B cell (primary cell): Measurements from ENCODE around the gene HOXA9. TPM values are rescaled to one million over a fixed set of nuclear protein-coding genes. Genes with fewer than 3 reads are reported as not detected.
A peak's percentile ranks its signal among the peaks of the same experiment; 100 is the strongest.

Experiments used
- ATAC-seq: fragments of 200-7000 bp; cut with Tn5 transposase; one replicate; pipeline ENCODE4 v1.10.0; 2021; ENCODE audit warnings: low read depth, mild to moderate bottlenecking, moderate number of reproducible peaks, moderate library complexity
- CTCF ChIA-PET: fragments of 350-600 bp; sonication (Branson Sonifier 250); formaldehyde crosslinking; loops from one replicate; lab custom pipeline; 2021; ENCODE audit warnings: antibody characterized with exemption, inconsistent platforms; lab: Charles Lee
- POLR2A ChIA-PET: fragments of 350-600 bp; sonication (Branson Sonifier 250); formaldehyde crosslinking; loops from one replicate; lab custom pipeline; 2021; ENCODE audit warnings: antibody characterized with exemption; lab: Charles Lee
- DNase-seq: peaks from one replicate; pipeline ENCODE4 v3.0.0; 2013
- H2AFZ ChIP-seq: 2 replicates; pipeline ENCODE4 v1.6.1; 2012; ENCODE audit warnings: mild to moderate bottlenecking, low read depth, low read length; ENCODE audit not compliant: insufficient read depth, poor library complexity, severe bottlenecking
- H3K27ac ChIP-seq, 2 donors: 1 replicate in 1 of 2; 2 replicates in 1 of 2; pipeline ENCODE4 v1.5.1; 2012 to 2013; ENCODE audit warnings: low read length in 2 of 2, mild to moderate bottlenecking in 2 of 2, moderate library complexity in 1 of 2
- H3K27me3 ChIP-seq, 4 experiments: fragments of 200-600 bp in 1 of 4; sonication (generic) in 1 of 4; replicated peaks in 1 of 4; 1 replicate in 2 of 4; 2 replicates in 2 of 4; pipeline versions ENCODE4 v1.6.1 to v1.7.0; 2013 to 2016; ENCODE audit warnings: low read length in 3 of 4, mild to moderate bottlenecking in 2 of 4, mixed read lengths in 1 of 4, moderate library complexity in 1 of 4; ENCODE audit not compliant: insufficient read depth in 4 of 4, control insufficient read depth in 3 of 4; ENCODE audit errors: control extremely low read depth in 1 of 4
- H3K36me3 ChIP-seq, 2 experiments: replicated peaks in 1 of 2; 1 replicate in 1 of 2; 2 replicates in 1 of 2; pipeline versions ENCODE4 v1.6.1 to v1.7.1; 2013; ENCODE audit warnings: low read length in 1 of 2; ENCODE audit not compliant: insufficient read depth in 2 of 2, control insufficient read depth in 1 of 2; ENCODE audit errors: control extremely low read depth in 1 of 2, extremely low read depth in 1 of 2
- H3K4me1 ChIP-seq, 2 donors: fragments of 200-600 bp in 1 of 2; sonication (generic) in 1 of 2; 1 replicate in 1 of 2; 2 replicates in 1 of 2; pipeline versions ENCODE4 v1.5.1 to v1.6.1; 2013 to 2017; ENCODE audit warnings: low read length in 2 of 2; ENCODE audit not compliant: control insufficient read depth in 2 of 2, insufficient read depth in 2 of 2
- H3K4me2 ChIP-seq: replicated peaks from 2 replicates; pipeline ENCODE3; 2012; ENCODE audit warnings: mild to moderate bottlenecking, low read depth, low read length; ENCODE audit not compliant: poor library complexity, severe bottlenecking
- H3K4me3 ChIP-seq, 5 experiments: fragments of 200-600 bp in 1 of 5; sonication (generic) in 1 of 5; 1 replicate in 3 of 5; 2 replicates in 2 of 5; pipeline versions ENCODE4 v1.5.1 to v1.7.0; 2011 to 2016; ENCODE audit warnings: low read length in 4 of 5, mild to moderate bottlenecking in 4 of 5, low read depth in 2 of 5, control low read depth in 1 of 5, moderate library complexity in 1 of 5; ENCODE audit not compliant: insufficient read depth in 1 of 5; ENCODE audit errors: control extremely low read depth in 1 of 5, extremely low read depth in 1 of 5
- H3K79me2 ChIP-seq: fragments of 200-600 bp; sonication (generic); one replicate; pipeline ENCODE4 v1.6.0; 2016; ENCODE audit warnings: low read length; ENCODE audit not compliant: control insufficient read depth, insufficient read depth
- H3K9ac ChIP-seq: fragments of 200-600 bp; sonication (generic); 2 replicates; pipeline ENCODE4 v1.6.1; 2017; ENCODE audit warnings: mild to moderate bottlenecking, low read length, moderate library complexity
- H3K9me3 ChIP-seq, 3 donors: one replicate each; pipeline versions ENCODE4 v1.6.1 to v1.7.1; 2013; ENCODE audit warnings: low read length in 2 of 3; ENCODE audit not compliant: control insufficient read depth in 2 of 3, insufficient read depth in 1 of 3; ENCODE audit errors: control extremely low read depth in 1 of 3
- H4K20me1 ChIP-seq: 2 replicates; pipeline ENCODE4 v1.6.0; 2012; ENCODE audit warnings: mild to moderate bottlenecking, low read length; ENCODE audit not compliant: insufficient read depth, control insufficient read depth, poor library complexity, severe bottlenecking
- H3K27ac Mint-ChIP-seq: one replicate; pipeline ENCODE4 v1.8.0; 2021; ENCODE audit warnings: mixed read lengths
- H3K27me3 Mint-ChIP-seq: one replicate; pipeline ENCODE4 v1.8.0; 2021; ENCODE audit warnings: mixed read lengths
- H3K4me1 Mint-ChIP-seq: one replicate; pipeline ENCODE4 v1.8.0; 2021; ENCODE audit warnings: mixed read lengths
- H3K4me3 Mint-ChIP-seq: one replicate; pipeline ENCODE4 v1.8.0; 2021; ENCODE audit warnings: mixed read lengths
- H3K9me3 Mint-ChIP-seq: one replicate; pipeline ENCODE4 v1.8.0; 2022; ENCODE audit warnings: mixed read lengths; ENCODE audit not compliant: insufficient read depth
- EZH2 ChIP-seq: IDR thresholded peaks from 2 replicates; pipeline ENCODE4 v1.6.1; 2012; ENCODE audit warnings: borderline replicate concordance, low read depth, mild to moderate bottlenecking, moderate library complexity, low read length; ENCODE audit not compliant: insufficient read depth, poor library complexity, severe bottlenecking
- WGBS: methylation state at CpG from one replicate; pipeline ENCODE4 v1.1.5; 2013; ENCODE audit warnings: missing lambda C conversion rate; ENCODE audit not compliant: insufficient coverage; 5-methylcytosine and 5-hydroxymethylcytosine counted together
- intact Hi-C: fragments of 100-400 bp; cut with micrococcal nuclease; formaldehyde crosslinking; loops from one replicate; pipeline ENCODE4 v1.10.0; 2022
- polyA plus RNA-seq: library from polyadenylated mRNA; depleted of rRNA; stranded (reverse); fragments of >200 nt; gene quantifications from 2 replicates; pipeline ENCODE4 v1.2.3, GENCODE V29; 2012
- total RNA-seq, 2 donors: library from RNA; stranded (reverse); fragments of 120-200 nt in 1 of 2; gene quantifications; 1 replicate in 1 of 2; 2 replicates in 1 of 2; pipeline versions ENCODE4 v1.2.3 to v1.2.4, GENCODE V29; 2013 to 2022
- TF ChIP-seq, protein P1 (sequence below): fragments of 200-600 bp; IDR thresholded peaks from one replicate; pipeline ENCODE4 v1.8.0; 2022; ENCODE audit warnings: antibody characterized with exemption, mild to moderate bottlenecking

The HOXA9 gene
- total and polyA plus RNA-seq, 2 donors (not counting 1 experiment from before 2014, with no cell fraction given) = 0.07 TPM; not detected in 1

- DNase-seq (peak; percentile 91), ATAC-seq (peak; percentile 84)
- CTCF ChIA-PET = interaction anchor here (0.6 to 4.0 kb wide), 53 partner anchors 10 to 1664 kb away, joined by 3 to 122 read pairs (median 5); partner anchors contain the start of genes EVX1, HOXA11, HOXA13 and HOXA3
- TF ChIP-seq, protein P1, sequence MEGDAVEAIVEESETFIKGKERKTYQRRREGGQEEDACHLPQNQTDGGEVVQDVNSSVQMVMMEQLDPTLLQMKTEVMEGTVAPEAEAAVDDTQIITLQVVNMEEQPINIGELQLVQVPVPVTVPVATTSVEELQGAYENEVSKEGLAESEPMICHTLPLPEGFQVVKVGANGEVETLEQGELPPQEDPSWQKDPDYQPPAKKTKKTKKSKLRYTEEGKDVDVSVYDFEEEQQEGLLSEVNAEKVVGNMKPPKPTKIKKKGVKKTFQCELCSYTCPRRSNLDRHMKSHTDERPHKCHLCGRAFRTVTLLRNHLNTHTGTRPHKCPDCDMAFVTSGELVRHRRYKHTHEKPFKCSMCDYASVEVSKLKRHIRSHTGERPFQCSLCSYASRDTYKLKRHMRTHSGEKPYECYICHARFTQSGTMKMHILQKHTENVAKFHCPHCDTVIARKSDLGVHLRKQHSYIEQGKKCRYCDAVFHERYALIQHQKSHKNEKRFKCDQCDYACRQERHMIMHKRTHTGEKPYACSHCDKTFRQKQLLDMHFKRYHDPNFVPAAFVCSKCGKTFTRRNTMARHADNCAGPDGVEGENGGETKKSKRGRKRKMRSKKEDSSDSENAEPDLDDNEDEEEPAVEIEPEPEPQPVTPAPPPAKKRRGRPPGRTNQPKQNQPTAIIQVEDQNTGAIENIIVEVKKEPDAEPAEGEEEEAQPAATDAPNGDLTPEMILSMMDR = peak; percentile 100
- no peak for TF ChIP-seq EZH2
- H3K4me1 ChIP-seq = peaks cover 49 to 57% of the 10 kb centered on the region in 2 donors
- intact Hi-C loops = loop anchor here (1.0 to 10.0 kb wide), 9 partner anchors 40 to 1083 kb away; partner anchors contain the start of gene HOXA13
- peaks cover 1 to 88% (median 75%) of the 10 kb centered on the region in 4 experiments for H3K27me3 ChIP-seq
- peaks cover 38% of the 10 kb centered on the region for H3K4me1 Mint-ChIP-seq
- peak overlapping the region; percentile 67 for H3K27ac Mint-ChIP-seq
- H3K4me2 ChIP-seq = peak overlapping the region; percentile 99
- peak overlapping the region; percentile 74 for H3K9ac ChIP-seq
- H2AFZ ChIP-seq = peak overlapping the region; percentile 92
- peak overlapping the region; percentile 86 for H3K4me3 Mint-ChIP-seq
- peaks cover 70% of the 10 kb centered on the region for H3K27me3 Mint-ChIP-seq
- peak overlapping the region; percentile 24 to 76 (median 62) for H3K4me3 ChIP-seq
- peaks cover 0 to 76% (median 12%) of the 10 kb centered on the region in 3 donors for H3K9me3 ChIP-seq
- H3K79me2 ChIP-seq = no peaks in the 10 kb centered on the region
- under 1% methylated on average over 54 of the region's 54 CpGs for WGBS
- no peaks in the 10 kb centered on the region for H3K9me3 Mint-ChIP-seq
- no peaks in the 10 kb centered on the region for H3K36me3 ChIP-seq
- H3K27ac ChIP-seq = no peak overlapping the region
- POLR2A ChIA-PET = interaction anchor here (0.7 kb wide), 1 partner anchor 1004 kb away, joined by 3 read pairs; no protein-coding TSS in a partner anchor
- peaks cover under 1% of the 10 kb centered on the region for H4K20me1 ChIP-seq
Measured at GRCh38 chr7:27160546-27161213, 4.7 kb downstream of the HOXA9 start.

GRCh38 chr7:27160145-27160545 lies 5.2 kb downstream of the HOXA9 start:
- peaks cover 1 to 88% (median 77%) of the 10 kb centered on the region in 4 experiments for H3K27me3 ChIP-seq
- H3K79me2 ChIP-seq = no peaks in the 10 kb centered on the region
- Mint-ChIP-seq H3K9me3 (no peaks in the 10 kb centered on the region), H3K27me3 (peaks cover 72% of the 10 kb centered on the region), H3K27ac (no peak overlapping the region), H3K4me3 (peak overlapping the region; percentile 86), H3K4me1 (peaks cover 37% of the 10 kb centered on the region)
- H3K4me3 ChIP-seq = peak overlapping the region in 4 of 5 experiments; percentile 44 to 76 (median 65)
- peaks cover 49 to 60% of the 10 kb centered on the region in 2 donors for H3K4me1 ChIP-seq
- DNase-seq (peak; percentile 68), ATAC-seq (no peak)
- 4% methylated on average over 14 of the region's 23 CpGs for WGBS
- TF ChIP-seq, protein P1 = no peak
- peak; percentile 13 for TF ChIP-seq EZH2
- H3K9ac ChIP-seq = peak overlapping the region; percentile 74
- no peaks in the 10 kb centered on the region for H3K36me3 ChIP-seq
- H4K20me1 ChIP-seq = no peaks in the 10 kb centered on the region
- peak overlapping the region; percentile 92 for H2AFZ ChIP-seq
- H3K9me3 ChIP-seq = peaks cover 0 to 76% (median 12%) of the 10 kb centered on the region in 3 donors
- peak overlapping the region; percentile 99 for H3K4me2 ChIP-seq
- intact Hi-C loops = loop anchor here (2.0 to 10.0 kb wide), 4 partner anchors 41 to 1083 kb away; partner anchors contain the start of gene HOXA13
- H3K27ac ChIP-seq = no peak overlapping the region
- POLR2A ChIA-PET = no interaction called here
- CTCF ChIA-PET = interaction anchor here (0.9 to 4.0 kb wide), 27 partner anchors 10 to 1304 kb away, joined by 3 to 122 read pairs (median 7); partner anchors contain the start of genes HOXA10, HOXA11, HOXA3 and HOXA4
